Neural progenitor cell (in vitro differentiated cells): Measurements from ENCODE around the gene SPRR5. TPM values are rescaled to one million over a fixed set of nuclear protein-coding genes. Genes with fewer than 3 reads are reported as not detected.

Experiments used
- DNase-seq: peaks from one replicate; pipeline ENCODE4 v3.0.0-alpha.2; 2016; ENCODE audit warnings: low spot score
- H2AFZ ChIP-seq: fragments of 200-600 bp; sonication (generic); replicated peaks from 2 replicates; pipeline ENCODE4 v1.6.1; 2016; ENCODE audit warnings: antibody characterized with exemption
- H3F3A ChIP-seq: fragments of 200-600 bp; sonication (generic); 2 replicates; pipeline ENCODE4 v1.6.1; 2016; ENCODE audit warnings: antibody characterized with exemption, low read depth
- H3K27ac ChIP-seq: fragments of 200-600 bp; sonication (generic); 2 replicates; pipeline ENCODE4 v1.5.1; 2016; ENCODE audit warnings: mild to moderate bottlenecking
- H3K27me3 ChIP-seq: fragments of 200-600 bp; sonication (generic); 2 replicates; pipeline ENCODE4 v1.6.1; 2016; ENCODE audit warnings: mild to moderate bottlenecking, moderate library complexity
- H3K36me3 ChIP-seq: fragments of 200-600 bp; sonication (generic); 2 replicates; pipeline ENCODE4 v1.5.1; 2016
- H3K4me1 ChIP-seq: fragments of 200-600 bp; sonication (generic); 2 replicates; pipeline ENCODE4 v1.6.1; 2016; ENCODE audit warnings: mixed run types
- H3K4me2 ChIP-seq: fragments of 200-600 bp; sonication (generic); 2 replicates; pipeline ENCODE4 v1.6.1; 2016
- H3K4me3 ChIP-seq: fragments of 200-600 bp; sonication (generic); 2 replicates; pipeline ENCODE4 v1.5.1; 2016
- H3K79me2 ChIP-seq: fragments of 200-600 bp; sonication (generic); 2 replicates; pipeline ENCODE4 v1.6.1; 2016; ENCODE audit warnings: low read depth
- H3K9ac ChIP-seq: fragments of 200-600 bp; sonication (generic); 2 replicates; pipeline ENCODE4 v1.6.1; 2016
- H3K9me3 ChIP-seq: fragments of 200-600 bp; sonication (generic); 2 replicates; pipeline ENCODE4 v1.5.1; 2016; ENCODE audit warnings: low read depth
- H4K20me1 ChIP-seq: fragments of 200-600 bp; sonication (generic); 2 replicates; pipeline ENCODE4 v1.6.1; 2016; ENCODE audit warnings: low read depth
- H3K27ac Mint-ChIP-seq: 3 replicates; pipeline ENCODE4 v1.8.0; 2021; ENCODE audit warnings: mixed read lengths
- H3K27me3 Mint-ChIP-seq: 2 replicates; pipeline ENCODE4 v1.8.0; 2022; ENCODE audit warnings: low read depth, mild to moderate bottlenecking, inconsistent platforms, moderate library complexity, mixed read lengths; ENCODE audit not compliant: insufficient read depth
- H3K36me3 Mint-ChIP-seq: 3 replicates; pipeline ENCODE4 v1.8.0; 2021; ENCODE audit warnings: mixed read lengths
- H3K4me1 Mint-ChIP-seq: 3 replicates; pipeline ENCODE4 v1.8.0; 2021; ENCODE audit warnings: mixed read lengths
- H3K4me3 Mint-ChIP-seq: 3 replicates; pipeline ENCODE4 v1.8.0; 2021; ENCODE audit warnings: mild to moderate bottlenecking, moderate library complexity, mixed read lengths
- H3K9me3 Mint-ChIP-seq: 3 replicates; pipeline ENCODE4 v1.8.0; 2020; ENCODE audit warnings: mixed read lengths
- CTCF ChIP-seq: fragments of 200-600 bp; sonication (generic); IDR thresholded peaks from 2 replicates; pipeline ENCODE4 v1.5.1; 2017; ENCODE audit warnings: antibody characterized with exemption, mild to moderate bottlenecking
- EZH2 ChIP-seq: fragments of 200-600 bp; sonication (generic); IDR thresholded peaks from 2 replicates; pipeline ENCODE4 v1.6.1; 2017; ENCODE audit warnings: antibody characterized with exemption, mild to moderate bottlenecking, moderate library complexity
- EZH2phosphoT487 ChIP-seq: fragments of 200-600 bp; sonication (generic); IDR thresholded peaks from 2 replicates; pipeline ENCODE4 v1.6.1; 2017; ENCODE audit warnings: antibody characterized with exemption
- total RNA-seq: library from RNA; depleted of rRNA; stranded (reverse); fragments of >200 nt; gene quantifications from 2 replicates; pipeline ENCODE4 v1.2.3, GENCODE V29; 2015; ENCODE audit warnings: low replicate concordance

SPRR5 gene, protein sequence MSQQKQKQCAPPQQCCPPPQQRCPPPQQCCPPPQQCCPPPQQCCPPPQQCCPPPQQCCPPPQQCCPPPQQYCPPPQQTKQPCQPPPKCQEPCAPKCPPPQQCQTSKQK
- total RNA-seq = not detected in 2 replicates

DNA sequence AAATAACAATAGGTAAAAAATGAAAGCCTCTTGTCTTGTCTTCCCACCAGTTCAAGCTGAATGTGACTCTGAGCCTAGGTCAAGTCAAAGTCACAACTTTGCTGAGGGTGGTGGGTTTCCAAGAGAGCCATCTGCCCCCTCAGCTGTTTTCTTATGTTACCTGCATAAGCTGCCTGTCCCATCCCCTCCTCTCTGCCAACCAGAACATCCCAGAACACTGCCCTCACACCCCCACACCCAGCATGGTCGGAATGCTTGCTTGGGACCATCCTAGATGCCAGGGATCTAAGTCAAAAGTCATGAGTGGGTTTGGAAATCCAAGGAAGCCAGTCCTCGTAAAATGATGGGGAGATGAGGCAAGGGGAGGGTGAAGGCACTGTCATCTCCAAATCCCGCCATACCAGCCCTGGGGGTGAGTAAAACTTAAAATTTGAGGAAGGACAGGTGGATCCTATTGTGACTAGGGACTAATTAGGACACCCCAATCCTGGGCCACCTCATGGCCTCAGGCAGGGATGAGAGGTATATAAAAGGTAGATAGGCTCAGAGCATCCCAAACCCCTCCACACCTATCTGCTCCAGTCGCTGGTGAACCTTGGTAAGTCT lies at the start of gene SPRR5:
TSS of gene SPRR5 (plus strand) at position 556 of the 606 bp plus-strand sequence. CDS start 1,349 bp downstream, outside the sequence.
- Histone ChIP-seq H3K9me3 (peaks cover 6% of the 10 kb centered on the region), H3K9ac (no peak within 1 kb of the TSS), H3K4me2 (no peak within 1 kb of the TSS), H3K4me3 (no peak within 1 kb of the TSS), H4K20me1 (no peaks in the 10 kb centered on the region), H3K36me3 (no peaks in the 10 kb centered on the region), H2AFZ (no peak within 1 kb of the TSS), H3K27me3 (no peaks in the 10 kb centered on the region), H3F3A (no peaks in the 10 kb centered on the region), H3K4me1 (no peaks in the 10 kb centered on the region), H3K79me2 (no peaks in the 10 kb centered on the region), H3K27ac (no peak within 1 kb of the TSS)
- no peak for TF ChIP-seq EZH2
- TF ChIP-seq CTCF = no peak
- TF ChIP-seq EZH2phosphoT487 = no peak
- no peak for DNase-seq
- Mint-ChIP-seq H3K4me1 (no peaks in the 10 kb centered on the region), H3K27me3 (peaks cover 2% of the 10 kb centered on the region), H3K9me3 (peaks cover 5% of the 10 kb centered on the region), H3K4me3 (no peak within 1 kb of the TSS), H3K36me3 (no peaks in the 10 kb centered on the region), H3K27ac (no peak within 1 kb of the TSS)

DNA sequence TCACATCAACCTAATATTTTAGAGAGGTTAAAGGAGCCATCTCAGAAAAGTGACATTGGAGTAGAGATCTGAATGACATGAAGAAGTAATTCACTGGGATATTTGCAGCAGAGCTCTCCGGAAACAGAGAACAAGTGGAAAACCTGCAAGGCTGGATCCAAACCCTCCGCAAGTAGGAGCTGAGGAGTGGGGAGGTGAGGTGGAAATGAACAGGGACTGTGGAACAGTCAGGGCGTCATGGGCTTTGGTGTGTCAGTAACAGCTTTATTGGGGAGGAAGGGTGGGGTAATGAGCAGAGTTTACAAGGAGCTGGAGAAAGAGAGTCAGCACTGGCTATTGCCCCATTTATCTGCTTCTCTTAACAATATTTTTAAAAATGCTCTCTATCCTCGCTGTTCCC lies 48.0 kb upstream of the SPRR5 start:
- Mint-ChIP-seq H3K27me3 (peaks cover 7% of the 10 kb centered on the region), H3K4me3 (no peak overlapping the region), H3K36me3 (no peaks in the 10 kb centered on the region), H3K27ac (no peak overlapping the region), H3K9me3 (peaks cover 3% of the 10 kb centered on the region), H3K4me1 (no peaks in the 10 kb centered on the region)
- no peaks in the 10 kb centered on the region for H3K27me3 ChIP-seq
- H3K4me2 ChIP-seq = no peak overlapping the region
- no peak for DNase-seq
- H3F3A ChIP-seq = no peaks in the 10 kb centered on the region
- H3K79me2 ChIP-seq = no peaks in the 10 kb centered on the region
- no peaks in the 10 kb centered on the region for H3K36me3 ChIP-seq
- H4K20me1 ChIP-seq = no peaks in the 10 kb centered on the region
- H3K9ac ChIP-seq = no peak overlapping the region
- no peak overlapping the region for H3K4me3 ChIP-seq
- H3K27ac ChIP-seq = no peak overlapping the region
- H2AFZ ChIP-seq = no peak overlapping the region
- H3K4me1 ChIP-seq = no peaks in the 10 kb centered on the region
- H3K9me3 ChIP-seq = peaks cover 15% of the 10 kb centered on the region
- TF ChIP-seq EZH2phosphoT487 (no peak), CTCF (no peak), EZH2 (no peak)

DNA sequence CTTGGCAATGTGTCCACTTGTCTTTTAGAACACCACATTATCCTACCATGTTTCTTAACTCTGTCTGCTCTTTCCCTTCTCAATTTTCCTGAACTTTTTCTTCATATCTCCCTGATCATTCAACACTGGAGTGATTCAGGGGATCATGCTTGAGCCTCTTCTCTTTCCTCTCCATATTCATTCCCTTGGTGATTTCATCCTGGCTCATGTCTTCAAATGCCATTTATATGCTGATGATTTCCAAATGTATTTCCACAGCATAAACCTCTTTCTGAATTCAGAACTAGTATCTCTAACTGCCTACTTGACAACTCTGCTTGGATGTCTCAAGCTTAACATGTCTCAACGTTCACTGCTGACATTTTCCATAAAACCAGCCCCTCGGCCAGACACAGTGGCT lies 47.1 kb upstream of the SPRR5 start:
- Histone ChIP-seq H4K20me1 (no peaks in the 10 kb centered on the region), H3K27me3 (no peaks in the 10 kb centered on the region), H3K9me3 (peaks cover 10% of the 10 kb centered on the region), H3K4me3 (no peak overlapping the region), H3K4me2 (no peak overlapping the region), H3K4me1 (no peaks in the 10 kb centered on the region), H3K27ac (no peak overlapping the region), H3K9ac (no peak overlapping the region), H3K79me2 (no peaks in the 10 kb centered on the region), H3K36me3 (no peaks in the 10 kb centered on the region), H2AFZ (no peak overlapping the region), H3F3A (no peaks in the 10 kb centered on the region)
- DNase-seq = no peak
- H3K36me3 Mint-ChIP-seq = no peaks in the 10 kb centered on the region
- H3K4me1 Mint-ChIP-seq = no peaks in the 10 kb centered on the region
- TF ChIP-seq EZH2phosphoT487 (no peak), CTCF (no peak), EZH2 (no peak)
- peaks cover 7% of the 10 kb centered on the region for H3K27me3 Mint-ChIP-seq
- H3K27ac Mint-ChIP-seq = no peak overlapping the region
- H3K4me3 Mint-ChIP-seq = no peak overlapping the region
- H3K9me3 Mint-ChIP-seq = peaks cover 4% of the 10 kb centered on the region
